Endothelial cell of umbilical vein (primary cell): ENCODE measurements around the gene C10orf67. TPM values are rescaled to one million over a fixed set of nuclear protein-coding genes. Genes with fewer than 3 reads are reported as not detected.

Experiments
- BruUV-seq: library from RNA; stranded (reverse); fragments of 400-500 nt; replicated peaks from 2 replicates; lab custom pipeline; 2021; lab: Mats Ljungman, UMichigan
- CTCF ChIA-PET: fragments of 300-600, 350-600 bp; sonication (Branson Sonifier 250); formaldehyde crosslinking; loops from one replicate; lab custom pipeline; 2021; ENCODE audit warnings: antibody characterized with exemption, inconsistent platforms; lab: Charles Lee
- POLR2A ChIA-PET: fragments of 300-600, 350-600 bp; sonication (Branson Sonifier 250); formaldehyde crosslinking; loops from one replicate; lab custom pipeline; 2021; ENCODE audit warnings: antibody characterized with exemption, inconsistent platforms; lab: Charles Lee
- DNase-seq: peaks from one replicate; pipeline ENCODE4 v3.0.0-alpha.2; 2011; ENCODE audit warnings: low read depth, low spot score
- FAIRE-seq: peaks from 2 replicates; lab custom pipeline; 2011; peaks lifted over from hg19 to GRCh38; lab: Jason Lieb, UNC
- H2AFZ ChIP-seq: 2 replicates; pipeline ENCODE4 v1.6.0; 2012; ENCODE audit warnings: low read depth, low read length, control low read depth, inconsistent platforms
- H3K27ac ChIP-seq: 2 replicates; pipeline ENCODE4 v1.5.1; 2011; ENCODE audit warnings: low read depth, mild to moderate bottlenecking, control low read depth, low read length, moderate library complexity; ENCODE audit not compliant: insufficient read depth
- H3K27me3 ChIP-seq, 2 experiments: 2 replicates each; pipeline versions ENCODE4 v1.6.0 to v1.6.1; 2011; ENCODE audit warnings: low read length in 2 of 2, mixed read lengths in 1 of 2; ENCODE audit not compliant: control insufficient read depth in 2 of 2, insufficient read depth in 2 of 2
- H3K36me3 ChIP-seq, 2 experiments: 2 replicates in 1 of 2; 3 replicates in 1 of 2; pipeline ENCODE4 v1.5.1; 2011; ENCODE audit warnings: low read length in 2 of 2, mild to moderate bottlenecking in 1 of 2, moderate library complexity in 1 of 2; ENCODE audit not compliant: control insufficient read depth in 2 of 2, insufficient read depth in 2 of 2; ENCODE audit errors: extremely low read depth in 1 of 2
- H3K4me1 ChIP-seq: 3 replicates; pipeline ENCODE4 v1.5.1; 2011; ENCODE audit warnings: mild to moderate bottlenecking, low read length; ENCODE audit not compliant: control insufficient read depth, insufficient read depth; ENCODE audit errors: extremely low read depth
- H3K4me2 ChIP-seq: 2 replicates; pipeline ENCODE4 v1.6.1; 2011; ENCODE audit warnings: low read length, control low read depth, mixed read lengths; ENCODE audit not compliant: insufficient read depth
- H3K4me3 ChIP-seq, 3 experiments: fragments of 200-600 bp in 1 of 3; sonication (generic), shearing (Covaris generic) in 1 of 3; replicated peaks in 1 of 3; 2 replicates each; pipeline ENCODE4 v1.5.1; 2011 to 2016; ENCODE audit warnings: control low read depth in 3 of 3, low read length in 3 of 3, mild to moderate bottlenecking in 2 of 3, inconsistent platforms in 1 of 3, low read depth in 1 of 3, moderate library complexity in 1 of 3; ENCODE audit not compliant: insufficient read depth in 1 of 3
- H3K79me2 ChIP-seq: 2 replicates; pipeline ENCODE4 v1.6.0; 2012; ENCODE audit warnings: low read length, inconsistent platforms; ENCODE audit not compliant: control insufficient read depth, insufficient read depth
- H3K9ac ChIP-seq: replicated peaks from 2 replicates; pipeline ENCODE3; 2011; ENCODE audit warnings: low read length, control low read depth; ENCODE audit not compliant: insufficient read depth; ENCODE audit errors: extremely low read depth
- H3K9me1 ChIP-seq: replicated peaks from 3 replicates; pipeline ENCODE4 v1.6.0; 2011; ENCODE audit warnings: mild to moderate bottlenecking, low read length; ENCODE audit not compliant: control insufficient read depth, insufficient read depth; ENCODE audit errors: extremely low read depth
- H3K9me3 ChIP-seq: replicated peaks from 2 replicates; pipeline ENCODE4 v1.5.1; 2012; ENCODE audit warnings: low read length, inconsistent platforms; ENCODE audit not compliant: control insufficient read depth, insufficient read depth
- H4K20me1 ChIP-seq: replicated peaks from 2 replicates; pipeline ENCODE3; 2011; ENCODE audit warnings: mild to moderate bottlenecking, low read length; ENCODE audit not compliant: control insufficient read depth, insufficient read depth; ENCODE audit errors: extremely low read depth
- EZH2 ChIP-seq: IDR thresholded peaks from 2 replicates; pipeline ENCODE4 v1.6.1; 2012; ENCODE audit warnings: borderline replicate concordance, low read depth, mild to moderate bottlenecking, moderate library complexity, low read length, inconsistent platforms; ENCODE audit not compliant: severe bottlenecking
- FOS ChIP-seq: IDR thresholded peaks from 2 replicates; pipeline ENCODE4 v1.6.1; 2011; ENCODE audit warnings: mild to moderate bottlenecking, low read length, moderate library complexity, borderline replicate concordance; ENCODE audit not compliant: insufficient read depth
- GATA2 ChIP-seq: IDR thresholded peaks from 2 replicates; pipeline ENCODE4 v1.7.0; 2011; ENCODE audit warnings: low read depth, mild to moderate bottlenecking, moderate library complexity, mixed read lengths, low read length; ENCODE audit not compliant: insufficient read length, insufficient read depth
- JUN ChIP-seq: IDR thresholded peaks from 2 replicates; pipeline ENCODE4 v1.6.1; 2011; ENCODE audit warnings: borderline replicate concordance, low read depth; ENCODE audit not compliant: insufficient read length, insufficient read depth
- MYC ChIP-seq: IDR thresholded peaks from one replicate; pipeline ENCODE4 v1.6.1; 2011; ENCODE audit warnings: mild to moderate bottlenecking, low read depth, low read length
- POLR2A ChIP-seq: IDR thresholded peaks from 2 replicates; pipeline ENCODE4 v1.6.1; 2012; ENCODE audit warnings: low read depth, mild to moderate bottlenecking, control low read depth, low read length
- POLR2AphosphoS5 ChIP-seq: IDR thresholded peaks from 2 replicates; pipeline ENCODE4 v1.6.1; 2012; ENCODE audit warnings: low read depth, mild to moderate bottlenecking, control low read depth, low read length, moderate library complexity; ENCODE audit not compliant: insufficient read depth
- dilution Hi-C: fragments of 300-500 bp; cut with MboI; formaldehyde crosslinking; loops from one replicate; pipeline ENCODE4 v1.15.0; 2019; ENCODE audit warnings: low sequenced_read_pairs; ENCODE audit not compliant: extremely low pct_ligation_motif_present
- intact Hi-C: fragments of 100-400 bp; cut with micrococcal nuclease; formaldehyde crosslinking; loops from one replicate; pipeline ENCODE4 v1.10.0; 2022
- polyA plus RNA-seq, 4 experiments: library from polyadenylated mRNA; depleted of rRNA in 3 of 4; stranded (reverse) in 3 of 4; unstranded in 1 of 4; fragments of >200 nt; gene quantifications; 2 replicates each; pipeline versions ENCODE4 v1.2.1 to v1.2.3, GENCODE V29; 2011 to 2012; ENCODE audit warnings: missing spikeins in 1 of 4
- total RNA-seq: library from RNA; stranded (reverse); gene quantifications from 2 replicates; pipeline ENCODE4 v1.2.3, GENCODE V29; 2021
- TF ChIP-seq, protein P1 (sequence below), 2 donors: IDR thresholded peaks; 1 replicate in 1 of 2; 2 replicates in 1 of 2; pipeline ENCODE4 v1.5.1; 2011; ENCODE audit warnings: low read length in 2 of 2, mild to moderate bottlenecking in 2 of 2, moderate library complexity in 2 of 2, control low read depth in 1 of 2, inconsistent platforms in 1 of 2, low read depth in 1 of 2; ENCODE audit not compliant: insufficient read depth in 1 of 2; ENCODE audit errors: extremely low read depth in 1 of 2
- TF ChIP-seq, protein P2 (sequence below): IDR thresholded peaks from 2 replicates; pipeline ENCODE4 v1.6.1; 2011; ENCODE audit not compliant: insufficient read depth, insufficient read length

The C10orf67 gene
- total and polyA plus RNA-seq, 2 donors (not counting 3 experiments of a cell fraction or from before 2014, with no cell fraction given): not detected

DNA sequence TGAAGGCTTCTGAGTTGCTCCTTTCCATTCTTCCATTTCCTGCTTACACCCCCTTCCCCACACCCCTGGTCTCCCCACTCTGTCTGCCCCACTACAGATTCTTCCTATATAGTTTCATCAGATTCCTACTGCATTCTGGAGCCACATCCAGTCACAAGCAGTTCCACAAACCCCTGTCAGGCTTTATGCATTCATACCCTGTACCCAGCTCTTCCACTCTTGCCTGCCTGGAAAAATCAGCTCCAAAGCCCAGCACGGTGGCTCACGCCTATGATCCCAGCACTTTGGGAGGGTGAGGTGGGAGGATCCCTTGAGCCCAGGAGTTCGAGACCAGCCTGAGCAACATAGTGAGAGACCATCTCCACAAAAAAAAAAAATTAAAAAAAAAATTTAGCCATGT lies 60.4 kb downstream of the C10orf67 start:
- Histone ChIP-seq H3K4me1 (no peaks in the 10 kb centered on the region), H3K27me3 (no peaks in the 10 kb centered on the region), H3K36me3 (no peaks in the 10 kb centered on the region), H3K9me3 (no peaks in the 10 kb centered on the region), H3K79me2 (no peaks in the 10 kb centered on the region), H4K20me1 (no peaks in the 10 kb centered on the region), H3K4me3 (no peak overlapping the region), H3K9me1 (no peaks in the 10 kb centered on the region), H3K4me2 (no peak overlapping the region), H3K9ac (no peak overlapping the region), H2AFZ (no peak overlapping the region), H3K27ac (no peak overlapping the region)
- CTCF ChIA-PET: no interaction called here
- no peak for FAIRE-seq
- BruUV-seq: no TSS peak
- no peak for DNase-seq
- dilution Hi-C loops (no loop called here), intact Hi-C loops (no loop called here)
- POLR2A ChIA-PET: no interaction called here
- no peak for TF ChIP-seq POLR2AphosphoS5
- no peak for TF ChIP-seq FOS
- no peak for TF ChIP-seq MYC
- no peak for TF ChIP-seq JUN
- no peak for TF ChIP-seq POLR2A
- TF ChIP-seq, protein P1, sequence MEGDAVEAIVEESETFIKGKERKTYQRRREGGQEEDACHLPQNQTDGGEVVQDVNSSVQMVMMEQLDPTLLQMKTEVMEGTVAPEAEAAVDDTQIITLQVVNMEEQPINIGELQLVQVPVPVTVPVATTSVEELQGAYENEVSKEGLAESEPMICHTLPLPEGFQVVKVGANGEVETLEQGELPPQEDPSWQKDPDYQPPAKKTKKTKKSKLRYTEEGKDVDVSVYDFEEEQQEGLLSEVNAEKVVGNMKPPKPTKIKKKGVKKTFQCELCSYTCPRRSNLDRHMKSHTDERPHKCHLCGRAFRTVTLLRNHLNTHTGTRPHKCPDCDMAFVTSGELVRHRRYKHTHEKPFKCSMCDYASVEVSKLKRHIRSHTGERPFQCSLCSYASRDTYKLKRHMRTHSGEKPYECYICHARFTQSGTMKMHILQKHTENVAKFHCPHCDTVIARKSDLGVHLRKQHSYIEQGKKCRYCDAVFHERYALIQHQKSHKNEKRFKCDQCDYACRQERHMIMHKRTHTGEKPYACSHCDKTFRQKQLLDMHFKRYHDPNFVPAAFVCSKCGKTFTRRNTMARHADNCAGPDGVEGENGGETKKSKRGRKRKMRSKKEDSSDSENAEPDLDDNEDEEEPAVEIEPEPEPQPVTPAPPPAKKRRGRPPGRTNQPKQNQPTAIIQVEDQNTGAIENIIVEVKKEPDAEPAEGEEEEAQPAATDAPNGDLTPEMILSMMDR (IDR thresholded peaks at IDR 0.05; ENCODE audit: extremely low read depth in 1 of 2, insufficient read depth in 1 of 2, low read depth in 1 of 2, low read length in 2 of 2): no peak
- TF ChIP-seq, protein P2, sequence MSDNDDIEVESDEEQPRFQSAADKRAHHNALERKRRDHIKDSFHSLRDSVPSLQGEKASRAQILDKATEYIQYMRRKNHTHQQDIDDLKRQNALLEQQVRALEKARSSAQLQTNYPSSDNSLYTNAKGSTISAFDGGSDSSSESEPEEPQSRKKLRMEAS: no peak
- TF ChIP-seq GATA2: no peak
- no peak for TF ChIP-seq EZH2
